GM03348 (cell line): ENCODE measurements around the gene PRRC2A.

Experiments
- DNase-seq: peaks from one replicate; pipeline ENCODE4 v3.0.0; 2012; ENCODE audit warnings: low spot score

The PRRC2A gene

GRCh38 chr6:31652925-31653724, 32.6 kb downstream of the PRRC2A start:
- DNase-seq: peak; percentile 91

- no peak for DNase-seq
Measured at GRCh38 chr6:31654574-31655348, 34.2 kb downstream of the PRRC2A start.

- DNase-seq: no peak
Measured at GRCh38 chr6:31655349-31656237, 35.1 kb downstream of the PRRC2A start, which contains the start of gene APOM. Gene APOM, plus strand, starts transcription at chr6:31655894. Its CDS starts 73 bp downstream, at chr6:31655967.

- DNase-seq: no peak
Measured at GRCh38 chr6:31657406-31658157, 37.1 kb downstream of the PRRC2A start.

GRCh38 chr6:31658158-31658688, 37.7 kb downstream of the PRRC2A start:
- DNase-seq: no peak

GRCh38 chr6:31658983-31659648, 38.6 kb downstream of the PRRC2A start:
- no peak for DNase-seq

- peak; percentile 42 for DNase-seq
Measured at GRCh38 chr6:31659649-31660380, 39.3 kb downstream of the PRRC2A start.

GRCh38 chr6:31660381-31661261, 40.1 kb downstream of the PRRC2A start, which contains the start of gene C6orf47:
Gene C6orf47, minus strand, starts transcription at chr6:31660778. Its CDS starts 831 bp downstream, at chr6:31659947.
- DNase-seq: peak; percentile 93

GRCh38 chr6:31661262-31662123, 41.0 kb downstream of the PRRC2A start:
- DNase-seq: no peak

GRCh38 chr6:31662124-31662723, 41.7 kb downstream of the PRRC2A start:
- DNase-seq: no peak

GRCh38 chr6:31663126-31663960, 42.8 kb downstream of the PRRC2A start:
- DNase-seq: no peak

- DNase-seq: peak; percentile 84
Measured at GRCh38 chr6:31663961-31664789, 43.7 kb downstream of the PRRC2A start.

GRCh38 chr6:31664790-31665500, 44.4 kb downstream of the PRRC2A start, which contains the start of gene GPANK1:
Gene GPANK1, minus strand, starts transcription at chr6:31664997. Its CDS starts 519 bp downstream, at chr6:31664478.
- peak; percentile 78 for DNase-seq

GRCh38 chr6:31665501-31666336, 45.2 kb downstream of the PRRC2A start, which contains the start of gene CSNK2B:
Gene CSNK2B, plus strand, starts transcription at chr6:31666080. Its CDS starts 752 bp downstream, at chr6:31666832.
- peak; percentile 97 for DNase-seq
